GM12891 (cell line): ENCODE results near the gene FUOM.

Experiments
- PAX5 ChIP-seq: IDR thresholded peaks from 2 replicates; pipeline ENCODE4 v1.6.1; 2011; ENCODE audit warnings: low read length, moderate library complexity, mild to moderate bottlenecking; ENCODE audit not compliant: insufficient read depth, severe bottlenecking
- POLR2A ChIP-seq: IDR thresholded peaks from 2 replicates; pipeline ENCODE4 v1.6.1; 2011; ENCODE audit warnings: low read depth, low read length, control low read depth
- POLR2AphosphoS5 ChIP-seq: IDR thresholded peaks from 2 replicates; pipeline ENCODE4 v1.6.1; 2011; ENCODE audit warnings: low read depth, low read length, control low read depth
- POU2F2 ChIP-seq: IDR thresholded peaks from 2 replicates; pipeline ENCODE4 v1.6.1; 2011; ENCODE audit warnings: low read depth, mild to moderate bottlenecking, control low read depth, low read length, moderate library complexity
- TAF1 ChIP-seq: IDR thresholded peaks from 2 replicates; pipeline ENCODE4 v1.6.1; 2011; ENCODE audit warnings: low read depth, low read length, control low read depth

- TF ChIP-seq POLR2A (no peak), POLR2AphosphoS5 (no peak), TAF1 (no peak), PAX5 (no peak), POU2F2 (no peak)
Observed at GRCh38 chr10:133347710-133348517, 9.9 kb downstream of the FUOM start.
